CD4-positive, alpha-beta T cell treated with Interleukin-12 subunit alpha and Interleukin-12 subunit beta, for 1 hour (primary cell): ENCODE data around the gene C1orf167.
A peak's percentile ranks its signal among the peaks of the same experiment; 100 is the strongest.

Source experiments
- DNase-seq: peaks from one replicate; pipeline ENCODE4 v3.0.0-alpha.2; 2020

Gene C1orf167

DNA sequence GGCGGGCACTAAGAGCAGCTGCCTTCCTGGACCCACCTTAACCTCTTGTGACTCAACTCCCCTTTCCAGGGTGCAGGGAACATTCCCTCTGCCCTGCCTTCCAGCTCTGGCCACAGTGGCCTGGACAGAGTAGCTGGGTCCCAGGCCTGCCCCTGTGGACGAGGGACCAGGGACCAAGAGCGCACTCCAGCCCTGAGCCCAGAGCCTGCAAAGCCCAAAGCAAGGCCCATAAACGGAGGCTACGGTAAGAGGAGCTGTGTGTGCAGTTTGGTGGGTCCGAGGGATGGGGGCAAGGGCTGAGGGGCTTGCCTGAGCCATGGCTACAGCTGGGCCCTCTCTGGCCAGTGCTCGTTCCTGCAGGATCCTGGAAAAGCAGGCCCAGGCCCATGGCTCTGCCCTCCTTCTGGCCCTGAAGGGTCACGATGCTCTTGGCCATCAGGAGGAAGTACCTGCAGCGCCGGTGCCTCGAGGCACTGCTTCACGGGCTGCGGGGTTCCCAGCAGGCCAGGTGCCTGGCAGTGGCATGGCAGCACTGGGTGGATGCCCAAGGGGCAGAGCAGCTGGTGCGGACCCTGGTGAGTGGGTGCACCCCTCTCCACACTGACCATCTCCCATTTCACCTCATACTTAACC lies 25.9 kb downstream of the C1orf167 start:
- no peak for DNase-seq

DNA sequence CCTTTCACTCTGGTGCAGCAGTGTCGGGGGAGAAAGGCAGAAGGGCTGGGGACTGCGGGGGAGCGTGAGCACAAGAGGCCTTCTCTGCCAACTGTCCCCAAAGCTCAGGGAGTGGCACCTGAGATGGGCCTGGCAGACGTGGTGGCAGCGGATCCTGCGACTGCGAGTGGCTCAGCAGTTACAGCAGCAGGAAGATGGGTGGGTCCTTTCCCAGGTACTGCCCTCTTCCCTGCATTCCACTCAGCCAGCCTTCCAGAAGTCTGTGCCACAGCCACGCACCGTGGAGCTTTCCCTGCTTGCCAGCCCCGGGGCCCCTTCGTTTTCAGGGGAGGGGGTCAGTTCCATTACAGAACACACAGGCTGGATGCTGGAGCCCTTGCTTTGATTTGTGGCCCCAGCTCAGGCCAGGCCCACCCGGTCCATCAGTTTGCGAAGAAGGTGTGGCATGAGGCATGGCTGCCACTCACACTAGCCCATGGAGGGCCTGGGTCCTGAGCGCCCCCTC lies 26.6 kb downstream of the C1orf167 start:
- no peak for DNase-seq

DNA sequence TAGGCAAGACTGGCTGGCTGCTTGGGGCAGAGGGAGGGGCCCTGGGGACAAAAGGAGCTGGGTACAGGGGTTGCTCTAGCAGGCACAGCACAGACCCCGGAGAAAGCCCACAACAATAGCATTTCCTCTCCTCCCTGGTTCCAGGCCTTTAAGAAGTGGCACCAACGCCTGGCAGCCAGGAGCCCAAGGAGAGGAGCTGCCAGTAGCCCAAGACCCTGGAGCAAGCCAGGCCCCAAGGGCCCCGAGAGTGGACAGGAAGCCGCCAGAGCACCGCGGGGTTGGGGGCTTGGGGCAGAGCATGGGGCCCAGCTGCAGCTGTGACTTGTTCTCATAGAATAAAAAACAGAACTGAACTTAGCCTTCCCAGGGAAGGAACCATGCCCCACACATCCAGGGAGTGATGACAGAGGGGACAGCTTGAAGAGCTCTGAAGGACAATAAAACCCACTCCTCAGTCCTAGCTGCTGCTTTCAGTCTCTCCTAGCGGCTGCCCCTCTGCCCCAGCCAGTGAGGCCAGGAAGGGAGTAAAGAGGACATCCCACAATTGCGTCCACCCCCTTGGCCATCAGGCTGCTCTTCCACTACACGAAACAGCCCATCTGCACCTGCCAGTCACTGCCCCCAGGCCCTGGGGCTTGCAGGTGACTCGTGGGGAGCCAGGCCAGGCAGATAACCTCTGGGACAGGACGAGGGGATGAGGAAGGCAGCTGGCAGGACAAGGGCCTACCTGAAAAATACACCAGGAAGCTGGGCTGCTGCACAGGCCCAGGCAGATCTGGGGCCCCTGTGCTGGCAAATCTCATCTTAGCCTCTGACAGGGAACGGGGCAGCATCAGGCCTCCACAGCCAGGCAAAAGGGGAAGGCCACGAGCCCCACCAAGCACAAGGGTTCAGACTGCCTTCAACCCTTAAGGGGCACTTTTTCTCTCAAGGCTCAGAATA lies 27.4 kb downstream of the C1orf167 start:
- DNase-seq = no peak

DNA sequence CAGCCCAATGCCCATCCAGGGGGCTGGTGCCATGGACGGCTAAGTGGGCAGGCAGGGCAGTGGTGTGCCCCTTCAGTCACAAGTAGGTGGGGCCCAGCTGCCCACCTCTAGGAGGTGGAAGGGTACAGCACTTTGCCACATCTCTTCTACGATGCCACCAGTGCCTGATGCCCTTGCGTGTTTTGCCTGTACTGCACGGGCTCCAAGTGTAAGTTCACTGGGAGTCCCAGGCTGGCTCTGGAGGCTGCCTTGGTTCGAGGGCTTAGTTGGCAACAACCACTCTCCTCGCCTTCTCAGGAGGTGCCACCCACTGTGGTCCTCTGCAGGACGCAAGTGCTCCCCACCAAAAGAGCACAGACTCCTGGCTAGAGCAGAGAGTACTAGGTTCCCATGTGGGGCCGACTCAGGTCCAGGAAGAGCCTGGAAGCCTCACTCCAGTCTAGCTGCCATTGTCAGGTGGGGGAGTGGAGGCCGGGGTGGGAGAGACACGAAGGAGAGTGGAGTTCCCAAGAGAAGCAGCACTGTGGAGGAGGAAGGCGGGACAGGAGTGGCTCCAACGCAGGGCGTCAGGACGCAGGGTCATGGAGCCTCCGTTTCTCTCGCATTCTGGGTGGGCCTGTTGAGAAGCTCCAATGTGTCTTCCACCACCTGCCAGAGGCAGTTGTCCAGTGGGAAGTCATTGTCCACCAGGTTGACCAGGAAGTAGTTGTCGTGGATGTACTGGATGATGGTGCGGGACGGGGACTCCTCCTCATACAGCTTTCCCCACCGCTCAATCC lies 28.3 kb downstream of the C1orf167 start:
- DNase-seq = no peak

DNA sequence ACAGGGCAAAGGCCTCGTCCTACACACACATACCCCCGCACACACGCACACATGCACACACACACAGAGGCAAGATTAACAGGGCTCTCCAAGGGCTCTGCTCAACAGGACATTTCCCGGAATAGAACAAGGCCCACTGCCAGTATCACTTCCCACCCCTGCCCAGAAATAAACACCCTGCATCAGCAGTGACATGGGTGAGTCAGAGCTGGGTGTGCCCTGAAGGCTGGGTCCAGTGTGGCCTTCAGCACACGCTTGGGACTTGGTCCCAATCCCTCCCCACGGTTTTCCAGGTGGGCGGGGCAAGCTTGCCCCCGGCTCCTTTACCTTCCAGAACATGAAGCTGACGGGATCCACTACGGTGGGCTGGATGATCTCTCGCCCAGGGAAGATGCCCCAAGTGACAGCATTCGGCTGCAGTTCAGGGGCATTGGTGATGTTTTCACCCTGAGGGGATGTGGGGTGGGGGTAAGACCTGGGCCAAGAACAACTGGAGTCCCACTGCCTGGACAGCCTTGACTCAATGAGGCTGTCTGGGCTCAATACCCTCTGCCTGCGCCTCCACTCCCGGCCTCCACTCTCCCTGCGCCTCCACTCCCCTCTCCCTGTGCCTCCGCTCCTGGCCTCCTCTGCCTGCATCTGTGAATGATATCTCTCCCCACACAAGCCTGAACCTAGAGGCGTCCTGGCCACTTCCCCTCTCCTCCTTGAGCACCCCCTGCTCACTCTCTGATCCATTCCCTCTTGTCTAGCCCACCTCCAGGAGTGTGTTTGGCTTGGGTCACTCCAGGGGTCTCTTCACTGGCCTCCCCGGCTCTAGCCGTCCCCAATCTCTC lies 29.1 kb downstream of the C1orf167 start:
- DNase-seq = peak; percentile 19

DNA sequence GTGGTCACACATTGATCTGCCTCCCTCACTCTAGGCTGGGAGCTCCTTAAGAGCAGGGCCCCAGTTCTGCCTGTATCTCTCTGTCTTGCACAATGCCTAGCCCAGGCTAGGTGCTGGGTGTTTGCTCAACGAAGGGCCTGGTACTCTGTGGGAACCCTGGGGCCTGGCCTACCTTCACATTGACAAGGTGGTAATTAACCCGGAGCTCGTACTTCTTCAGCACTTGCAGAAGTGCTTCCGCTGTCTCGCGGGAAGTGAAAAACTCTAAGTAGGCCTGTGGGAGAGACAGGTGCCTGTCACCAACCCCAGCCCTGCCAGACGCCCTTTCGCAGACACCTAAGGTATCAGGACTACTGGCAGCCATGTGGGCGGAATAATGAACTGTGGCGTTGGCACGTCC lies 30.1 kb downstream of the C1orf167 start:
- no peak for DNase-seq

DNA sequence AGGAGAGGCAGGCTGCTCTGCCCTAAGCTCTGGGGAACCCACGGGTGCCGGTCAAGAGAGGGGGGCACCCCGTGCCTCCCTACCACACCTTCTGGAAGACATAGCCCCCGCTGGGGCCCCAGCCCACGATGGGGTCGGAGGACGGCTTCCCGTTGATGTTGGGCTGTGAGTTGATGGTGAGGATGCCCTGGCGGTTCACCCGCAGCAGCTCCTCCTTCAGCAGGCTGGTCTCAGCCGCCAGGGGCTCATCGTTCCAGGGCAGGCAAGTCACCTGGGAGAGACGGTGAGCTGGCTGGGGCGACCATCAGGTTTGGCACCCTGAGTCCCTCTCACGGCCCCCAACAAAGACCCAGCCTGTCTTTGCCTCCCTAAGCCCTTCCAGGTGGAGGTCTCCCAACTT lies 31.8 kb downstream of the C1orf167 start:
- no peak for DNase-seq

DNA sequence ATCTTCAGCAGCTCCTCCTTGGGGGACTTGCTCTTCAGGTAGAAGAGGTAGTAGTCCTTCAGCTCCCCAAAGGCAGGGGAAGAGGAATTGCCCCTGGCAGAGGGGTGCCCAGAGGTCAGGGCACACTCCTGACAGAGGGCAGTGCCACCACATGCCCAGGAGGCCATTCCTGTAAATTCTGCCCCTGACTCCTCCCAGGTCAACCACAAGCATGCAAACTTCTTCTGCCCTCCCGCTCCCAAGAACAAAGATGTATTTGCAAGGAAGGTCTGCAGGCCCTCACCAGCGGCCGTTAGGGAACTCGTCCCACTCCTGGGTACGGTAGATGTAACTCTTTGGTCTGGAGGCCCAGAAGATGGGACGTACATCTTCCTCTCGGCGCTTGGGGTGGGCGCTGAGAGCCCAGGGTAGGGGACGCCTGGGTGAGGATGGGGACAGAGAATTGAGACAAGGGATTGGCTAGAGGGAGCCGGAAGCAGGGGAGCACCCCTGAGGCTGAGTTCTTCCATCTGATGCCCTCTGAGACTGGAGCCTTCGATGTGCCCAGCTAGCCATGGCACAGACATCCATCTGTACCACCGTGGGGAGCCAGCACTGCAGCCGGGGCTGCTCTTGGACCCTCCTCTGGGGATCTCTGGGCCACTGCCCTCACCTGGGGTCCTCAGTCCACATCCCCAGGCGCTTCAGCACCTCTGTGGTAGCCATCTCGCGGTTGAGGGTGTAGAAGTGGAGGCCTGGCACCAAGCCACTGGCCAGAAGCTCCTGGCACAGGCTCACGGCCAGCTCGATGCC lies 32.6 kb downstream of the C1orf167 start:
- no peak for DNase-seq

DNA sequence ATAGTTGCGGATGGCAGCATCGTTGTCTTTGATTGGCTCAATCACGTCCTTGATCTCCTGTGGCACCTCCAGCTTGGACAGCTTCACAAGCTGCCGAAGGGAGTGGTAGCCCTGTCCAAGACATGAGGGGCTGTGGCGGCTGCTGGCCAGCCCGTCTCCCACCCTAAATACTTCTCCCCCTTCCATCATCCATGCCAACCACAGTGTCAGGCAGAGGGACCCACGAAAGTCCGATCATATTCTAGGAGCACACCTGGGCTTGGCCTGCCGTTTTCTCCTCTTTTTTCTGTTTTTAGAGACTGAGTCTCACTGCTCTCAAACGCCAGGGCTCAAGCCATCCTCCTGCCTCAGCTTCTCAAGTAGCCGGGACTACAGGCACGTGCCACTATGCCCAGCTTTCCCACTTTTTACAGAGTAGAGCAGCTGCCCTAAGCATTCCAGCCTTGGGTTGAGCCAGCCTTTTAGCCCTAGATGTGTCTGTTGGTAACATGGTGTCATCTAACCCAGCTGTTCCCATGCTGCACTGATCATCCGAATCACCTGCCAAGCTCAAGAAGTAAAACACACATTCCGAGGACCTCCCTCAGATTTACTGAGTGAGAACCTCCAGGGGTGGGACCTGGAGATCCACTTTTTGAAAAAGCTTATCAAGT lies 33.4 kb downstream of the C1orf167 start:
- DNase-seq = no peak

DNA sequence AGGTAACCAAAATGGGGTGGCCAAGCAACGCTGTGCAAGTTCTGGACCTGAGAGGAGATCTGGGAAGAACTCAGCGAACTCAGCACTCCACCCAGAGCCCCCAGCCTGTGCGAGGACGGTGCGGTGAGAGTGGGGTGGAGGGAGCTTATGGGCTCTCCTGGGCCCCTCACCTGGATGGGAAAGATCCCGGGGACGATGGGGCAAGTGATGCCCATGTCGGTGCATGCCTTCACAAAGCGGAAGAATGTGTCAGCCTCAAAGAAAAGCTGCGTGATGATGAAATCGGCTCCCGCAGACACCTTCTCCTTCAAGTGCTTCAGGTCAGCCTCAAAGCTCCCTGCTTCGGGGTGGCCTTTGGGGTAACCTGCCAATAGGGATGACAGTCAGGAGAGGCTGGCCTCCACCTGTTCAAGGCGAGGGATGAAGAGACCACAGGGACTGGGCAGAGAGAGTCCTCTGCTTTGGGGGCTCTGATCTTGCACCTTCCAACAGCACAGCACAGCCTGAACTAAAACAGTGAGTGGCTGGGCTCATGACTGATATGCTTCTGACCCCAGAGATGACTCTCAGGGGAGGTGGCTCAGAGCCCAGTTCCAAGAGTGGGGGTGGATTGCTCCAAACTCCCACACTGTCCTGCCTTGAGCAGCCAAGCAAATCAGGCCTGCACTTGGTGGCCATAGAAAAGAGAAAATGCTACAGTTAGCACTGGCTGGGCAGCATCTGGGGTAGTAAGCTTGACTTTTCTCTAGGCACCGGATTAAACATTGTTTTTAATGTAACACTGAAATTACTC lies 34.2 kb downstream of the C1orf167 start:
- DNase-seq = no peak

DNA sequence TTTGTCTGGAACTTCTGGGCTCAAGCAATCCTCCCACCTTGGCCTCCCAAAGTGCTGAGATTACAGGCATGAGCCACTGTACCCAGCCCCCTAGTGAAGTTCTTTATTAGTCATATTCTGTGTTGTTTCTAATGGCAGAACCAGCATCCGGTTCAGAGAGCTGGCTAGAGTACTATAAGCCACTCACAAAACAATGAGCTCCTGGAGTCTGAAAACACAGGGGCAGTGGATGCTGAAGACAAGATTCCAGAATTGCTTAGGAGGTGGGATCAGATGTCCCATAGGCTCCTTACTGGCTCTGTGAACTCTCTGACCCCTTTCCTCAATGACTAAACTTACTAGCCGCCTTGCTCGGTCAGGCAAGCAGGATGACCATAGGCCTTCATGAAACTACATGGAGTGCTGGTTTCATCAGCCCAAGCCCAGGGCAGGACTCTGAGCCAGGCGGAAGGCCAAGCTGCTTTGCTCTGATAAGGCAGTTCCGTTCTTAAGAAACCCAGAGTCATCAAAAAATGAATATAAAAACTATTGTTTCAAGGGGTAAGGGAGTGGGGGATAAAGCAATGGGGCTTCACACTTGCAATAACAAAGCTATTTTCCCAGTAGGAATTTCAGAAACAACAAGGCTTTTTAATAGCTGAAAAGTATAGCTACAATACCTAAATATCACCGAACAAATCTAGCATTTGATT lies 35.7 kb downstream of the C1orf167 start:
- no peak for DNase-seq

DNA sequence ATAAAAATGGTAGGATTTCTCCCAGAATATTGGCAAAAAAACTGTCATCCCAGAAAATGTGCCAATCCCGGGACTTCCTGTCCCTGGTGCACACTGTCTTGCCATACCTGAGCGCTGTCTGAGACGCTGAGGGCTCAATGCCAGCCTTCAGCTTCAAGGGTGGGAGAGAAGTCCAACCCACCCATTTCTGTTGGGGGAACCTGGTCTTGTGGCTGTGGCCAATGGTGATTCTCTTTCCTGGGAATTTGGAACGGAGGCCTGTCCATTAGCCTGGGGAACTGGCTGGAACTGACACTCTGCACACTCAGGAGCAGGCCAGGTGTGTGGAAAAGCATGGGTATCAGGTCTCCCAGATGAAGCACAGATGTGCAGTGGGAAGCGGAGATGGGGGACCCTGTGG lies 37.1 kb downstream of the C1orf167 start:
- DNase-seq = no peak

DNA sequence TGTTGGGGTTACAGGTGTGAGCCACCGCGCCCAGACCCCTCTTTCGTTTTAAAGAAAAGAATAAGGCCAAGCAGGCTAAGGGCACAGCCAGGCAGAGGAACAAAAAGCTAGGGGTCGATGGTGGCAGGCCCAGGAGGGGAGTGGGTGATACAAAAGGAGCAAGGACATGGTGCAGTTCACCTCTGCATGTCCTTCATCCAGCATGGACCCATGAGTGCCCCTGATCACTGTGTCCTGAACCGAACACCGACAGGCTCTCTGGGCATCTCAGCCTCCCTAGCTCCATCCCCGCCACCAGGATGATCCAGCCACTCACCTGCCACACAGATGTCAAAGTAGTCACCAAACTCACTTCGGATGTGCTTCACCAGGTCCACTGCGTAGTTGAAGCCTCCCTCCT lies 37.9 kb downstream of the C1orf167 start:
- no peak for DNase-seq

DNA sequence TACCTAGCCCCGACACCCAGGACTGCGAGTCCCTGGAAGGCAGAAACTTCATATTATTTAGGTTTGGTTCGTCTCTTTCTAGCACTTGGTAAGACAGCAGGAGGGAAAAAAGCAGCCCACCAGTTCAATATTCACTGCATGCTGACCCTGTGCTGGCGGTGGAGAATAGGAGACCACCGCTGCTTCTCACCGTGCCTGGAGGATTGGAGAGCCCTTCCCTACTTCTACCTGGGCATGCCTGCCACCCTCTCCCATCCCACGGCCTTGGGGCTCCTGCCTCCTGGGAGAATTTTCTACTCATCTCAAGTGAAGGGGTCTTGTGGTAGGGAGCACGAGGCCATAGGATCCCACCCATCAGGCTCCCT lies 38.4 kb downstream of the C1orf167 start:
- DNase-seq = no peak

DNA sequence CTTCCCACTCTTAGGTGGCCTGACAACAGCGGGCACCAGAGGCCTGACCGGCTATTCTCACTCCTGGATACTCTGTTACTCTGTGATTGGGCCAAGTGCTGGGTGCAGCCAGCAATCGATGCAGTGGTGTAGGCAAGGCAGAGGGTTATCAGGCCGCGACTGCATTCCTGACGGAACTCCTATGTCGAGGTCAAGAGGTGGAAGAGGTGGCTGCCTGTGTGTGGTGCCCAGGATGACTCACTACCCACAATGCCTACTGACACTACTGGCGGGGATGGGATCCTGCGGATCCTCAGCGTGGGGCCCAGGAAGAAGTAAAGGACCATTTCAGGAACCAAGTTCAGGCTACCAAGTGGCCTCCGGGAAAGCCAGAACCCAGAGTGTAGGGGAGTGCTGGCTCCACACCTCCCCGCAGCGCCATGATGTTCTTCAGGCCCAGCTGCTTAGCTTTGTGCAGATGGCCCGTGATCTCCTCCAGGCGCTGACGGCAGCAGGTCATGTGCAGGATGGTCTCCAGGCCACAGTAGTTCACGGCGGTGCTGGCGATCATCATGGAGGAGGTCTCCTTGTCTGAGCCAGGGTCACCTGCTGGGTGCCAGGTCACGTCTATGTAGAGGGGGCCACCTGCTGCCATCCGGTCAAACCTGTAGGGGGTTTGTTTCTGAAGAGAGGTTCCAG lies 38.9 kb downstream of the C1orf167 start:
- DNase-seq = no peak

DNA sequence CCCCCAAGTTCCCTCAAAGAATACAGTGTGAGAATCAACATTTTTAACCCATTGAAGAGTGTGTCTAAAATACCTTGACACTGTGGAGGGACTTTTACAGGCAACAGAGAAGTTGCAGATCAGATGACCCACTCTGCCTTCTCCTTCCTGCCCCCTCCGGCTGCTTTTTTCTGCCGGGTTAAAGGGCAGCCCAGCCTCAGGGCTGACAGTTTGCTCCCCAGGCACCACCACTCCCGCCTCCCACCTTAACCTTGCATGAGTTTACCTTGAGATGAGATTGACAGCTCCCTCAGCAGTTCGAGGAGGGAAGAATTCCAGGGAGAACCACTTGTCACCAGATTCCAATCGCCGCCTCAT lies 40.6 kb downstream of the C1orf167 start:
- no peak for DNase-seq

DNA sequence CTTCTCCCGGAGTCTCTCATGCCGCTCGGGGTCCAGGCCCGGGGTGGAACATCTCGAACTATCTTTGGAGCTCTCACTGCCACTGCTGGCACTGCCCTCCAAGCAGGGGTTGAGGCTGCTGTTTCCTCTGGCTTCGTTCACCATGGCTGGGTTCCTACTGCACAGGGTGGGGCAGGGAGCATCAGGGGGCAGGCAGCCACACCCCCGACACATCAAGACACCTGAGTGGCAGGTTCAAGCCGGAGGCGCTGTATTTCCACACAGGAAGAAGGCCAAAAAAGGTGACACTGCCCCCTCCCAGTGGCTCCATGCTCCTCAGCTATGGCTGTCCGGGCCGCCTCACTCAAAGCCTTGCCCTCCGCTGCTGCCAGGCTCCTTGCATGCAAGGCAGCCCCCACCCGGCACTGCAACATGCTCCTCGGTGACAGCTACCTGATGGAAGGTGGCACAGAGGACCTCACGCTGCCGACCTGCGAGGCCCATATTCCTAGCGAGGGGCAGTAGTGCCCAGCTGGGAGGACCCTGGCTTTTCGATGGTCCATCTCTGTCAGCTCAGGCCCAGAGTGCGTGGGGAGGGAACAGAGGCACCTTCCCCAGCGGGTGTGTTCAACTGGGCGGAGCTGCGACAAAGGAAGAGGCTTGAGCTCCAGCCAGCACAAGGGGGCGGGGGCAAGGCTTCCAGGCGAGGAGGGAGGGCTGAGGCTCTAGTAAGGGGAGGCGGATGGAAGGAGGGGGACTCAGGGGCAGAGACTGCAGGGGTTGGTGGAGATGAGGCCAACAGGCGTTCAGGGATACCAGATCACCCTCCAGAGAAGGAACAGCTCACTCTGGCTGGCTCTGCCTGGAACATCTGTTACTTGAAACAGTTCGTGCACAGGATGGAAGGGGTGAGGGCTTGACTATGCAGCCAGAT lies 41.2 kb downstream of the C1orf167 start:
- peak; percentile 80 for DNase-seq
